HEK293 (cell line): ENCODE measurements around the gene BID.

Experiments used
- CTCF ChIA-PET: fragments of 350-600 bp; formaldehyde crosslinking; extraction: SDS; loops from one replicate; lab custom pipeline; 2021; ENCODE audit warnings: antibody characterized with exemption; lab: Yijun Ruan, JAX
- POLR2A ChIA-PET: fragments of 300-600 bp; formaldehyde crosslinking; extraction: SDS; loops from one replicate; lab custom pipeline; 2020; ENCODE audit warnings: antibody characterized with exemption, inconsistent platforms; lab: Yijun Ruan, JAX
- H3K27ac ChIP-seq: fragments of 200-500 bp; sonication (Bioruptor generic); 2 replicates; pipeline ENCODE4 v1.5.1; 2014; ENCODE audit warnings: low read depth, low read length, control low read depth, inconsistent platforms; ENCODE audit errors: extremely low read depth
- H3K36me3 ChIP-seq, 2 experiments: fragments of 200-500 bp in 1 of 2; sonication (Bioruptor generic) in 1 of 2; 1 replicate in 1 of 2; 2 replicates in 1 of 2; pipeline ENCODE4 v1.5.1; 2014 to 2017; ENCODE audit warnings: inconsistent platforms in 2 of 2, low read length in 2 of 2; ENCODE audit not compliant: control insufficient read depth in 2 of 2, insufficient read depth in 1 of 2
- H3K4me1 ChIP-seq: fragments of 200-500 bp; sonication (Bioruptor generic); 2 replicates; pipeline ENCODE4 v1.5.1; 2014; ENCODE audit warnings: mild to moderate bottlenecking, low read length, inconsistent platforms; ENCODE audit not compliant: control insufficient read depth, insufficient read depth
- H3K4me3 ChIP-seq: 2 replicates; pipeline ENCODE4 v1.5.1; 2011; ENCODE audit warnings: low read depth, mild to moderate bottlenecking, control low read depth, low read length, moderate library complexity
- H3K9me3 ChIP-seq: fragments of 200-500 bp; sonication (Bioruptor generic); 2 replicates; pipeline ENCODE4 v1.5.1; 2014; ENCODE audit warnings: low read depth, low read length, inconsistent platforms; ENCODE audit not compliant: control insufficient read depth, insufficient read depth
- GLIS2 ChIP-seq: fragments of 450-650 bp; formaldehyde crosslinking; IDR thresholded peaks from 2 replicates; pipeline ENCODE4 v1.5.1; 2016; ENCODE audit warnings: missing biosample characterization, missing genetic modification characterization
- KLF7 ChIP-seq: fragments of 450-650 bp; formaldehyde crosslinking; IDR thresholded peaks from 2 replicates; pipeline ENCODE4 v1.5.1; 2016; ENCODE audit warnings: missing biosample characterization, missing genetic modification characterization, borderline replicate concordance
- RBAK ChIP-seq: fragments of 450-650 bp; formaldehyde crosslinking; IDR thresholded peaks from 2 replicates; pipeline ENCODE4 v1.5.1; 2016; ENCODE audit warnings: missing biosample characterization, missing genetic modification characterization
- SP7 ChIP-seq: fragments of 450-650 bp; formaldehyde crosslinking; IDR thresholded peaks from 2 replicates; pipeline ENCODE4 v1.5.1; 2016; ENCODE audit warnings: missing biosample characterization, missing genetic modification characterization
- ZNF10 ChIP-seq: fragments of 450-650 bp; formaldehyde crosslinking; IDR thresholded peaks from 2 replicates; pipeline ENCODE4 v1.5.1; 2017; ENCODE audit warnings: missing biosample characterization, missing genetic modification characterization
- ZNF169 ChIP-seq: fragments of 450-650 bp; formaldehyde crosslinking; IDR thresholded peaks from 2 replicates; pipeline ENCODE4 v1.5.1; 2016; ENCODE audit warnings: missing biosample characterization, missing genetic modification characterization
- ZNF202 ChIP-seq: fragments of 450-650 bp; formaldehyde crosslinking; IDR thresholded peaks from 2 replicates; pipeline ENCODE4 v1.5.1; 2016; ENCODE audit warnings: missing biosample characterization, missing genetic modification characterization, borderline replicate concordance
- ZNF239 ChIP-seq: fragments of 450-650 bp; formaldehyde crosslinking; IDR thresholded peaks from 2 replicates; pipeline ENCODE4 v1.5.1; 2016; ENCODE audit warnings: missing biosample characterization, missing genetic modification characterization
- ZNF266 ChIP-seq: fragments of 450-650 bp; formaldehyde crosslinking; IDR thresholded peaks from 2 replicates; pipeline ENCODE4 v1.5.1; 2016; ENCODE audit warnings: missing biosample characterization, missing genetic modification characterization, low read depth
- ZNF302 ChIP-seq: fragments of 450-650 bp; formaldehyde crosslinking; IDR thresholded peaks from 2 replicates; pipeline ENCODE4 v1.5.1; 2016; ENCODE audit warnings: missing biosample characterization, missing genetic modification characterization, low read depth
- ZNF416 ChIP-seq: fragments of 450-650 bp; formaldehyde crosslinking; IDR thresholded peaks from 2 replicates; pipeline ENCODE4 v1.5.1; 2016; ENCODE audit warnings: missing biosample characterization, missing genetic modification characterization
- ZNF514 ChIP-seq: fragments of 450-650 bp; formaldehyde crosslinking; IDR thresholded peaks from 2 replicates; pipeline ENCODE4 v1.5.1; 2016; ENCODE audit warnings: missing biosample characterization, missing genetic modification characterization
- ZNF670 ChIP-seq: fragments of 450-650 bp; formaldehyde crosslinking; IDR thresholded peaks from 2 replicates; pipeline ENCODE4 v1.5.1; 2016; ENCODE audit warnings: missing biosample characterization, missing genetic modification characterization, low read depth
- ZNF677 ChIP-seq: fragments of 450-650 bp; IDR thresholded peaks from 2 replicates; pipeline ENCODE4 v1.5.0; 2018; ENCODE audit warnings: missing biosample characterization, mild to moderate bottlenecking, missing genetic modification characterization, moderate library complexity
- ZNF776 ChIP-seq: fragments of 450-650 bp; formaldehyde crosslinking; IDR thresholded peaks from 2 replicates; pipeline ENCODE4 v1.5.0; 2017; ENCODE audit warnings: missing biosample characterization, missing genetic modification characterization, borderline replicate concordance
- ZNF777 ChIP-seq: fragments of 450-650 bp; formaldehyde crosslinking; IDR thresholded peaks from 2 replicates; pipeline ENCODE4 v1.5.1; 2017; ENCODE audit warnings: missing biosample characterization, missing genetic modification characterization, borderline replicate concordance
- ZNF785 ChIP-seq: fragments of 450-650 bp; formaldehyde crosslinking; IDR thresholded peaks from 2 replicates; pipeline ENCODE4 v1.5.1; 2016; ENCODE audit warnings: missing biosample characterization, missing genetic modification characterization
- ZSCAN16 ChIP-seq: fragments of 450-650 bp; formaldehyde crosslinking; IDR thresholded peaks from 2 replicates; pipeline ENCODE4 v1.5.1; 2016; ENCODE audit warnings: missing biosample characterization, missing genetic modification characterization
- TF ChIP-seq, protein P1 (sequence below): fragments of 450-650 bp; formaldehyde crosslinking; IDR thresholded peaks from 2 replicates; pipeline ENCODE4 v1.5.1; 2016; ENCODE audit warnings: missing biosample characterization, missing genetic modification characterization
- TF ChIP-seq, protein P2 (sequence below): fragments of 450-650 bp; formaldehyde crosslinking; IDR thresholded peaks from 2 replicates; pipeline ENCODE4 v1.5.1; 2017; ENCODE audit warnings: missing biosample characterization, missing genetic modification characterization
- TF ChIP-seq, protein P3 (sequence below): fragments of 450-650 bp; IDR thresholded peaks from 2 replicates; pipeline ENCODE4 v1.5.1; 2018; ENCODE audit warnings: missing biosample characterization, mild to moderate bottlenecking, missing genetic modification characterization
- TF ChIP-seq, protein P4 (sequence below): fragments of 450-650 bp; formaldehyde crosslinking; IDR thresholded peaks from 2 replicates; pipeline ENCODE4 v1.5.1; 2016; ENCODE audit warnings: missing biosample characterization, missing genetic modification characterization
- TF ChIP-seq, protein P5 (sequence below): fragments of 450-650 bp; formaldehyde crosslinking; IDR thresholded peaks from 2 replicates; pipeline ENCODE4 v1.5.1; 2017; ENCODE audit warnings: missing biosample characterization, missing genetic modification characterization

Gene BID

DNA sequence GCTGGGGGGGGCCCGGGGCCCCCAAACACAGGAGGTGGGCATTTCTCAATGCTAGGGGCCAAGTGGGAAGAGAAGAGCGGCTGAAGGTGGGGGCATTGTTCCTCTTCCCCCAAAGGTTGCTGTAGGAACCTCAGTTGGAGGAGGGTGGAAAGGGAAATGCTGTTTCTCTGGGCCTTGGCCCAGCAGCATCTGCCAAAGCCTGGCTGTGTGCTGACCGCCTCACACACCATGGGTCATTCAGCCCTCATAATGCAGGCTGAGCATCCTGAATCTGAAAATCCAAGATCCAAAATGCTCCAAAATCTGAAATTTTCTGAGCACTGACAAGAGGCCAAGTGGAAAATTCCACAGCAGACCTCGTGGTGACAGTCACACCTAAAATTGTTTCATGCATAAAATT, 49.0 kb upstream of the BID start:
- peaks cover 5 to 49% of the 10 kb centered on the region in 2 experiments; a peak in 2 of 3 replicates for H3K36me3 ChIP-seq
- H3K9me3 ChIP-seq = no peaks in the 10 kb centered on the region
- POLR2A ChIA-PET = no interaction called here
- H3K27ac ChIP-seq = no peak overlapping the region
- TF ChIP-seq, protein P1, sequence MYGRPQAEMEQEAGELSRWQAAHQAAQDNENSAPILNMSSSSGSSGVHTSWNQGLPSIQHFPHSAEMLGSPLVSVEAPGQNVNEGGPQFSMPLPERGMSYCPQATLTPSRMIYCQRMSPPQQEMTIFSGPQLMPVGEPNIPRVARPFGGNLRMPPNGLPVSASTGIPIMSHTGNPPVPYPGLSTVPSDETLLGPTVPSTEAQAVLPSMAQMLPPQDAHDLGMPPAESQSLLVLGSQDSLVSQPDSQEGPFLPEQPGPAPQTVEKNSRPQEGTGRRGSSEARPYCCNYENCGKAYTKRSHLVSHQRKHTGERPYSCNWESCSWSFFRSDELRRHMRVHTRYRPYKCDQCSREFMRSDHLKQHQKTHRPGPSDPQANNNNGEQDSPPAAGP (tag by site-specific recombination) = no peak
- TF ChIP-seq ZNF169 (tag by site-specific recombination) (no peak), KLF7 (no peak), SP7 (tag by site-specific recombination) (no peak)
- TF ChIP-seq, protein P2, sequence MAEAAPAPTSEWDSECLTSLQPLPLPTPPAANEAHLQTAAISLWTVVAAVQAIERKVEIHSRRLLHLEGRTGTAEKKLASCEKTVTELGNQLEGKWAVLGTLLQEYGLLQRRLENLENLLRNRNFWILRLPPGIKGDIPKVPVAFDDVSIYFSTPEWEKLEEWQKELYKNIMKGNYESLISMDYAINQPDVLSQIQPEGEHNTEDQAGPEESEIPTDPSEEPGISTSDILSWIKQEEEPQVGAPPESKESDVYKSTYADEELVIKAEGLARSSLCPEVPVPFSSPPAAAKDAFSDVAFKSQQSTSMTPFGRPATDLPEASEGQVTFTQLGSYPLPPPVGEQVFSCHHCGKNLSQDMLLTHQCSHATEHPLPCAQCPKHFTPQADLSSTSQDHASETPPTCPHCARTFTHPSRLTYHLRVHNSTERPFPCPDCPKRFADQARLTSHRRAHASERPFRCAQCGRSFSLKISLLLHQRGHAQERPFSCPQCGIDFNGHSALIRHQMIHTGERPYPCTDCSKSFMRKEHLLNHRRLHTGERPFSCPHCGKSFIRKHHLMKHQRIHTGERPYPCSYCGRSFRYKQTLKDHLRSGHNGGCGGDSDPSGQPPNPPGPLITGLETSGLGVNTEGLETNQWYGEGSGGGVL (tag by site-specific recombination) = no peak
- H3K4me1 ChIP-seq = no peaks in the 10 kb centered on the region
- CTCF ChIA-PET = interaction anchor here (0.8 kb wide), 1 partner anchor 253 kb away, joined by 3 read pairs; no protein-coding TSS in a partner anchor
- no peak overlapping the region for H3K4me3 ChIP-seq

DNA sequence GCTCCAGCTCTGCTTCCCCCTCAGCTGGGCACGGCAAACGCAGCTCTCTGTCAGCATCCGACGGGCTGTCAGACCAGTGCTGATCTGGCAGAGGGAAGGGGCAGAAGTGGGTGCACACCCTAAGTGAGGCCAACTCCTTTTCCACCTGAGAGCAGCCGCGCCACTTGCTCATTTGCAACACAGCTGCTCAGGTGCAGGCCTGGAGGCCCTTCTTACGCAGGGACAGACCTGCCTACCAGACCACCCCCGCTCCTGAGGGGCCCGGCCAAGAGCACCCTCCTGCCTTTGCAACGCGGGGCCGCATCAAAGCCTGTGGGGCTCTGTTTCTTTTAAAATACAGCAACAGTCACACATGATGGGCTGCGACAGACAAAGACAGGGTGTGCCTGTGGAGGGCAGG, 47.8 kb upstream of the BID start:
- H3K9me3 ChIP-seq = no peaks in the 10 kb centered on the region
- no peak overlapping the region for H3K27ac ChIP-seq
- no peak for TF ChIP-seq ZNF266
- no peak for TF ChIP-seq ZNF302 (tag by site-specific recombination)
- TF ChIP-seq, protein P3, sequence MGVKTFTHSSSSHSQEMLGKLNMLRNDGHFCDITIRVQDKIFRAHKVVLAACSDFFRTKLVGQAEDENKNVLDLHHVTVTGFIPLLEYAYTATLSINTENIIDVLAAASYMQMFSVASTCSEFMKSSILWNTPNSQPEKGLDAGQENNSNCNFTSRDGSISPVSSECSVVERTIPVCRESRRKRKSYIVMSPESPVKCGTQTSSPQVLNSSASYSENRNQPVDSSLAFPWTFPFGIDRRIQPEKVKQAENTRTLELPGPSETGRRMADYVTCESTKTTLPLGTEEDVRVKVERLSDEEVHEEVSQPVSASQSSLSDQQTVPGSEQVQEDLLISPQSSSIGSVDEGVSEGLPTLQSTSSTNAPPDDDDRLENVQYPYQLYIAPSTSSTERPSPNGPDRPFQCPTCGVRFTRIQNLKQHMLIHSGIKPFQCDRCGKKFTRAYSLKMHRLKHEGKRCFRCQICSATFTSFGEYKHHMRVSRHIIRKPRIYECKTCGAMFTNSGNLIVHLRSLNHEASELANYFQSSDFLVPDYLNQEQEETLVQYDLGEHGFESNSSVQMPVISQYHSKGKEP (tag by site-specific recombination) = no peak
- TF ChIP-seq ZNF169 (tag by site-specific recombination) = no peak
- no peak for TF ChIP-seq ZNF670
- no peak for TF ChIP-seq ZNF677 (tag by site-specific recombination)
- no peak for TF ChIP-seq ZNF777
- no peak for TF ChIP-seq GLIS2
- TF ChIP-seq ZNF514 (tag by site-specific recombination) = no peak
- TF ChIP-seq ZNF239 (tag by site-specific recombination) = no peak
- no peak for TF ChIP-seq ZNF776 (tag by site-specific recombination)
- TF ChIP-seq ZNF785 (tag by site-specific recombination) = no peak
- TF ChIP-seq ZNF10 (tag by site-specific recombination) = no peak
- TF ChIP-seq, protein P4, sequence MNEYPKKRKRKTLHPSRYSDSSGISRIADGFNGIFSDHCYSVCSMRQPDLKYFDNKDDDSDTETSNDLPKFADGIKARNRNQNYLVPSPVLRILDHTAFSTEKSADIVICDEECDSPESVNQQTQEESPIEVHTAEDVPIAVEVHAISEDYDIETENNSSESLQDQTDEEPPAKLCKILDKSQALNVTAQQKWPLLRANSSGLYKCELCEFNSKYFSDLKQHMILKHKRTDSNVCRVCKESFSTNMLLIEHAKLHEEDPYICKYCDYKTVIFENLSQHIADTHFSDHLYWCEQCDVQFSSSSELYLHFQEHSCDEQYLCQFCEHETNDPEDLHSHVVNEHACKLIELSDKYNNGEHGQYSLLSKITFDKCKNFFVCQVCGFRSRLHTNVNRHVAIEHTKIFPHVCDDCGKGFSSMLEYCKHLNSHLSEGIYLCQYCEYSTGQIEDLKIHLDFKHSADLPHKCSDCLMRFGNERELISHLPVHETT (tag by site-specific recombination) = no peak
- no peak for TF ChIP-seq ZSCAN16 (tag by site-specific recombination)
- TF ChIP-seq ZNF416 (tag by site-specific recombination) = no peak
- TF ChIP-seq, protein P5, sequence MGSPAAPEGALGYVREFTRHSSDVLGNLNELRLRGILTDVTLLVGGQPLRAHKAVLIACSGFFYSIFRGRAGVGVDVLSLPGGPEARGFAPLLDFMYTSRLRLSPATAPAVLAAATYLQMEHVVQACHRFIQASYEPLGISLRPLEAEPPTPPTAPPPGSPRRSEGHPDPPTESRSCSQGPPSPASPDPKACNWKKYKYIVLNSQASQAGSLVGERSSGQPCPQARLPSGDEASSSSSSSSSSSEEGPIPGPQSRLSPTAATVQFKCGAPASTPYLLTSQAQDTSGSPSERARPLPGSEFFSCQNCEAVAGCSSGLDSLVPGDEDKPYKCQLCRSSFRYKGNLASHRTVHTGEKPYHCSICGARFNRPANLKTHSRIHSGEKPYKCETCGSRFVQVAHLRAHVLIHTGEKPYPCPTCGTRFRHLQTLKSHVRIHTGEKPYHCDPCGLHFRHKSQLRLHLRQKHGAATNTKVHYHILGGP (tag by site-specific recombination) = no peak
- TF ChIP-seq RBAK (tag by site-specific recombination) = no peak
- no peak for TF ChIP-seq ZNF202
- peaks cover 5 to 43% of the 10 kb centered on the region in 2 experiments; a peak in 2 of 3 replicates for H3K36me3 ChIP-seq
- ChIA-PET POLR2A (no interaction called here), CTCF (interaction anchor here (0.5 to 1.2 kb wide), 2 partner anchors 37 to 77 kb away, joined by 4 read pairs; no protein-coding TSS in a partner anchor)
- no peak overlapping the region for H3K4me3 ChIP-seq
- no peaks in the 10 kb centered on the region for H3K4me1 ChIP-seq
